Body of pancreas (tissue), 4 donors: ENCODE results near the gene S100P. TPM values are rescaled to one million over a fixed set of nuclear protein-coding genes. Genes with fewer than 3 reads are reported as not detected.
"Not testable (repeated sequence)": the region's sequence is repeated elsewhere in the genome, so short reads cannot be mapped to it uniquely, and the experiment has no call there.

ENCODE experiments used
- ATAC-seq: fragments of 150-250 bp; one replicate; pipeline ENCODE4 v1.9.1; 2016
- DNase-seq, 4 donors: peaks; one replicate each; pipeline ENCODE4 v3.0.0-alpha.2; 2019
- H3K27ac ChIP-seq, 4 donors: fragments of 200-600 bp; sonication (generic); 1 replicate in 3 of 4; 2 replicates in 1 of 4; pipeline versions ENCODE4 v1.5.1 to v1.6.1; 2016 to 2019; ENCODE audit warnings: mild to moderate bottlenecking in 1 of 4, mixed read lengths in 1 of 4, moderate library complexity in 1 of 4
- H3K27me3 ChIP-seq, 2 donors: fragments of 200-600 bp; sonication (generic); one replicate each; pipeline ENCODE4 v1.6.0; 2016; ENCODE audit warnings: mild to moderate bottlenecking in 1 of 2
- H3K36me3 ChIP-seq, 2 donors: fragments of 200-600 bp; sonication (generic); replicated peaks in 1 of 2; 2 replicates each; pipeline ENCODE4 v1.5.1; 2016; ENCODE audit warnings: low read depth in 2 of 2; ENCODE audit not compliant: insufficient read depth in 1 of 2
- H3K4me1 ChIP-seq: fragments of 200-600 bp; sonication (generic); one replicate; pipeline ENCODE4 v1.6.0; 2016
- H3K4me3 ChIP-seq, 2 donors: fragments of 200-600 bp; sonication (generic); 1 replicate in 1 of 2; 2 replicates in 1 of 2; pipeline ENCODE4 v1.5.1; 2016 to 2019
- H3K9me3 ChIP-seq, 3 donors: fragments of 200-600 bp; sonication (generic); 1 replicate in 2 of 3; 2 replicates in 1 of 3; pipeline ENCODE4 v1.5.1; 2016
- POLR2A ChIP-seq, 3 donors: fragments of 450-650 bp; IDR thresholded peaks; one replicate each; pipeline ENCODE4 v1.6.1; 2016; ENCODE audit warnings: antibody characterized with exemption in 3 of 3, mild to moderate bottlenecking in 2 of 3
- WGBS, 2 donors: methylation state at CpG; one replicate each; pipeline ENCODE4 v1.1.5; 2017; 5-methylcytosine and 5-hydroxymethylcytosine counted together
- intact Hi-C: fragments of 100-400 bp; cut with DNase I; formaldehyde crosslinking; loops from one replicate; pipeline ENCODE4 v1.15.1; 2023
- total RNA-seq, 2 donors: library from RNA; depleted of rRNA; stranded (reverse); fragments of >200 nt; gene quantifications; one replicate each; pipeline ENCODE4 v1.1.0, GENCODE V29; 2016
- TF ChIP-seq, protein P1 (sequence below), 7 experiments: fragments of 450-650 bp in 4 of 7; fragments of 200-600 bp in 3 of 7; sonication (generic) in 3 of 7; IDR thresholded peaks; one replicate each; pipeline ENCODE4 v1.5.1; 2016 to 2019; ENCODE audit warnings: antibody characterized with exemption in 7 of 7

Gene S100P
- total RNA-seq, 2 donors from 2014 or later = 1.0 TPM; not detected in 1

DNA sequence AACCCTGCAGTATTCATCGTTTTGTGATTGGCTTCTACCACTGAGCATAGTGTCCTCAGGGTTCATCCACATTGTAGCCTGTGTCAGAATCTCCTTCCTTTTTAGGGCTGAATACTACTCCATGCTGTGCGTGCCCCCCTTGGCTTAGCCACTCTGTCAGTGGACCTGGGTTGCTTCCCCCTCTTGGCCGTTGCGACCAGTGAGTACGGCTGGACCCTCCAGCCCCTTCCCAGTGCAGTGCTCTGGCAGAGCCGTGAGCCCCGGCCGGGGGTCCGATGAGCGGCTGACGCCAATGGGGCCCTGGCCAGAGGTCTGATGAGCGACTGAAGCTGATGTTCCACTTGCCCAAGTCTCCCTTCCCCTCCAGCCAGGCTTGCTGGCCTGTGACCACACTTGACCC is 29.2 kb downstream of the S100P start:
- ATAC-seq = no peak
- TF ChIP-seq, protein P1, sequence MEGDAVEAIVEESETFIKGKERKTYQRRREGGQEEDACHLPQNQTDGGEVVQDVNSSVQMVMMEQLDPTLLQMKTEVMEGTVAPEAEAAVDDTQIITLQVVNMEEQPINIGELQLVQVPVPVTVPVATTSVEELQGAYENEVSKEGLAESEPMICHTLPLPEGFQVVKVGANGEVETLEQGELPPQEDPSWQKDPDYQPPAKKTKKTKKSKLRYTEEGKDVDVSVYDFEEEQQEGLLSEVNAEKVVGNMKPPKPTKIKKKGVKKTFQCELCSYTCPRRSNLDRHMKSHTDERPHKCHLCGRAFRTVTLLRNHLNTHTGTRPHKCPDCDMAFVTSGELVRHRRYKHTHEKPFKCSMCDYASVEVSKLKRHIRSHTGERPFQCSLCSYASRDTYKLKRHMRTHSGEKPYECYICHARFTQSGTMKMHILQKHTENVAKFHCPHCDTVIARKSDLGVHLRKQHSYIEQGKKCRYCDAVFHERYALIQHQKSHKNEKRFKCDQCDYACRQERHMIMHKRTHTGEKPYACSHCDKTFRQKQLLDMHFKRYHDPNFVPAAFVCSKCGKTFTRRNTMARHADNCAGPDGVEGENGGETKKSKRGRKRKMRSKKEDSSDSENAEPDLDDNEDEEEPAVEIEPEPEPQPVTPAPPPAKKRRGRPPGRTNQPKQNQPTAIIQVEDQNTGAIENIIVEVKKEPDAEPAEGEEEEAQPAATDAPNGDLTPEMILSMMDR (IDR thresholded peaks at IDR 0.05) = no peak
- TF ChIP-seq POLR2A (IDR thresholded peaks at IDR 0.05) = no peak
- no peak for DNase-seq
- Histone ChIP-seq H3K4me3 (no peak overlapping the region), H3K27me3 (no peaks in the 10 kb centered on the region), H3K27ac (no peak overlapping the region), H3K4me1 (peaks cover 12% of the 10 kb centered on the region), H3K9me3 (no peaks in the 10 kb centered on the region), H3K36me3 (no peaks in the 10 kb centered on the region)
- intact Hi-C loops = no loop called here
- WGBS, 2 donors = 91 to 92% methylated on average over 5 to 12 of the region's 12 CpGs

DNA sequence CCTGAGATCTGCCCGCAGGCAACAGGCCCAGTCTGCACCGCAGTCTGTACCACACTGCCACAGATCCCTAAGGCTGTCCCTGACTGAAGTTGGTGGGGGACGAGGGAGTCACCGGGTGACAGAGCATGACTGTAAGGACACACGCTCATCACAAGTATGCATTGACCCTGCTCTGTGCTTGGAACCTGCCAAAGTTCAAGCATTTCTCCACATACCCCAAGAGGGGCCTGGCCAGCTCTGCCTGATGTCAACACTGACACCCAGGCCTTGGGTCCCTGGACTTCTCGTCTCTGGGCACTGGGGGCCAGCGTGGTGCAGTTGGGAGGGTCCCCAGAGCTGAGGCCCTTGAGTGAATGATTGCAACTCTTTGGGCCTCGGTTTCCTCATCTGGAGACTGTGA is 30.2 kb downstream of the S100P start:
- no peaks in the 10 kb centered on the region for H3K27me3 ChIP-seq
- 93 to 94% methylated on average over 5 to 8 of the region's 8 CpGs for WGBS, 2 donors
- H3K4me3 ChIP-seq = no peak overlapping the region
- ATAC-seq (no peak), DNase-seq (no peak)
- peaks cover 6% of the 10 kb centered on the region for H3K4me1 ChIP-seq
- TF ChIP-seq POLR2A (IDR thresholded peaks at IDR 0.05) = no peak
- TF ChIP-seq, protein P1 (IDR thresholded peaks at IDR 0.05) = no peak
- no peak overlapping the region for H3K27ac ChIP-seq
- no peaks in the 10 kb centered on the region for H3K36me3 ChIP-seq
- intact Hi-C loops = no loop called here
- H3K9me3 ChIP-seq = no peaks in the 10 kb centered on the region

DNA sequence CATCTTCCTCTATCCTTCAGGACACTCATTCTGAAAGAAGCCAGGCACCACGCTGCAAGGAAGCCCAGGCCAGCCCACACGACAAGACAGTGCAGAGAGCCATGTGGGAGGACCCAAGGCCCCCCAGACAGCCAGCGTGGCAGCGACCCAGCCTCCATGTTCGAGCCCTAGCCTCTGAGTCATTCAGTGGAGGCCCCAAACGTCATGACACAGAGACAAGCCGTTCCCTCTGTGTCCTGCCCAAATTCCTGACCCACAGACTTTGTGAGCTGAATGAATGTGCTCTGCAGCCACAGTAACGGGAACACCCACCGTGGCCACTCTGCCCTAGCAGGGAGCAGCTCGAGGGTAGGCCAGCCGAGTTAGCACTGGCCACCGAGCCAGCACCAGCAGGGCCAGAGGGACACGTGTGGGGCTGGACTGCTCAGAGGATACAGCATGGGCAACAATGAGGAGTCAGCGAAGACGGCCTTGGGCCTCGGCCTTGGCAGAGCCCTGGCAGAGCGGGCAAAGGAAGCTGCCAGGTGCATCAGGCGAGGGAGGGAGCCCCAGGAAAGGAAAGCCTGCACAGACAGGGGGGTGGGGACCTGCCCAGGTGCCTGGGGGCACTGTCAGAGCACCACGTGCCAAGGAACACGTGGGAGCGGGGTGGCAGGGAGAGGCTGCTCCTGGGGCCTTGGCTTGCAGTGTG is 30.9 kb downstream of the S100P start:
- intact Hi-C loops = loop anchor here (5.0 kb wide), 1 partner anchor 148 kb away; no protein-coding TSS in a partner anchor

DNA sequence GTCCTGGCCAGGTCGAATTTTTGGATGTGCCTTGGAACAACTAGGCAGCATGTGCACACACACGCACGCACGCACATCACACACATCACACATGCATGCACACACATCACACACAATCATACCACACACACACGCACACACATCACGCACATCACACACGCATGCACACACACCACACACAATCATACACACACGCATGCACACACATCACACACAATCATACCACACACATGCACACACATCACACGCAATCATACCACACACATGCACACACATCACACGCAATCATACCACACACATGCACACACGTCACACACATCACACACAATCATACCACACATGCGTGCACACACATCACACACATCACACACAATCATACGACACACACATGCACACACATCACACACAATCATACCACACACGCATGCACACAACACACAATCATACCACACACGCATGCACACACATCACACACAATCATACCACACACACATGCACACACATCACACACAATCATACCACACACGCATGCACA is 31.8 kb downstream of the S100P start:
- intact Hi-C loops = loop anchor here (5.0 kb wide), 1 partner anchor 147 kb away; no protein-coding TSS in a partner anchor
- H3K4me3 ChIP-seq = not testable (repeated sequence)
- WGBS, 2 donors = 85 to 91% methylated on average over 16 of the region's 16 CpGs

More for the DNA sequence above, 30.9 kb downstream of the S100P start:
- H3K36me3 ChIP-seq = no peaks in the 10 kb centered on the region
- peaks cover 6% of the 10 kb centered on the region for H3K4me1 ChIP-seq
- peak overlapping the region in 1 of 4 donors; percentile 7 for H3K27ac ChIP-seq
- ATAC-seq = peak; percentile 42
- WGBS, 2 donors = 37 to 60% methylated on average over 11 to 21 of the region's 21 CpGs
- no peak overlapping the region for H3K4me3 ChIP-seq
- H3K27me3 ChIP-seq = no peaks in the 10 kb centered on the region
- H3K9me3 ChIP-seq = no peaks in the 10 kb centered on the region
- peak in 3 of 4 donors; percentile 50 to 52 (median 51) for DNase-seq
- TF ChIP-seq, protein P1 (IDR thresholded peaks at IDR 0.05) = no peak
- TF ChIP-seq POLR2A (IDR thresholded peaks at IDR 0.05) = no peak

DNA sequence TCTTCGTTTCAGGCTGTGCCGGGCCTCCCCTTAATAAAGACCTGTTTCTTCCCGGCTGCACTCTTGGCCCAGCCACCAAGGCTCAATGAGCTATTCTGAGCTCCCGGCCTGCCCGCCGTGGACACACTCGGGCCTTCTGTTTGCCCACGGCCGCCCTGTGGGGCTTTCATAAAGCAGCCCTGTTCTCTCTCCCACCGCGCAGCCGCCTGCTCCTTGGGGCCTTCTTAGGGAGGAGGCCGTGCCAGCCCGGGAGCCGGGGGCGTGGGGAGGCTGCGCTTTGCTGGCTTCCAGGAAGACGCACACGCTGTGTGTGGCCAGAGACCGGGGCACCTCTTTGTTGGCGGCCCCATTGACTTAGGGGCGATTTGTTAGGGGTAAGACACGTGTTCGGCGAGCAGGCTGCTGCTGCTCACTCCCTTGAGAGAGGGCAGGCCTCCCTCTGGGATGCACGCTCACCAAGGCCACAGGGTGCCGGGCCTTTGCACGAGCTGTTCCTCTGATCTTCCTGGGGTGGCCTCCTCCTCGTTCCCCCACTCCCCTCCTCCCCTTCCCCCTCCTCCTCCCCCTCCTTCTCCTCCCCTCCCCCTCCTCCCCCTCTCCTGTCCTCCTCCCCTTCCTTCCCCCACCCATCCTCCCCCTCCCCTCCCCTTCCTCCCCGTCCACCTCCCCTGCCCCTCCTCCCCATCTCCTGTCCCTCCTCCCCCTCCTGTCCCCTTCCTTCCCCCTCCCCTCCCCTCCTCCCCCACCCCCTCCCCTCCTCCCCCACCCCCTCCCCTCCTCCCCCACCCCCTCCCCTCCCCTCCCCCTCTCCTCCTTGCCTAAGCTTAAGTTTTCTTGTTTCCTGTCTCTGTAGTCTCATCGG is 33.6 kb downstream of the S100P start:
- H3K27me3 ChIP-seq = no peaks in the 10 kb centered on the region
- ATAC-seq (no peak), DNase-seq (no peak)
- H3K27ac ChIP-seq = no peak overlapping the region
- 62 to 72% methylated on average over 20 to 31 of the region's 31 CpGs for WGBS, 2 donors
- intact Hi-C loops = loop anchor here (5.0 kb wide), 1 partner anchor 145 kb away; no protein-coding TSS in a partner anchor
- no peaks in the 10 kb centered on the region for H3K4me1 ChIP-seq
- no peak for TF ChIP-seq POLR2A (IDR thresholded peaks at IDR 0.05)
- TF ChIP-seq, protein P1 (IDR thresholded peaks at IDR 0.05) = no peak
- no peak overlapping the region for H3K4me3 ChIP-seq
- no peaks in the 10 kb centered on the region for H3K9me3 ChIP-seq
- no peaks in the 10 kb centered on the region for H3K36me3 ChIP-seq

More for the DNA sequence above, 31.8 kb downstream of the S100P start:
- not testable (repeated sequence) for H3K9me3 ChIP-seq, H3K27me3 ChIP-seq, H3K27ac ChIP-seq, ATAC-seq, H3K36me3 ChIP-seq, DNase-seq, H3K4me1 ChIP-seq
